ENCODE data around the gene FBXO8. TPM values are rescaled to one million over a fixed set of nuclear protein-coding genes. Genes with fewer than 3 reads are reported as not detected.
"Not testable (repeated sequence)": the region's sequence is repeated elsewhere in the genome, so short reads cannot be mapped to it uniquely, and the experiment has no call there.

The FBXO8 gene
- total RNA-seq, 1 experiment from 2014 or later = 7.5 TPM

DNA sequence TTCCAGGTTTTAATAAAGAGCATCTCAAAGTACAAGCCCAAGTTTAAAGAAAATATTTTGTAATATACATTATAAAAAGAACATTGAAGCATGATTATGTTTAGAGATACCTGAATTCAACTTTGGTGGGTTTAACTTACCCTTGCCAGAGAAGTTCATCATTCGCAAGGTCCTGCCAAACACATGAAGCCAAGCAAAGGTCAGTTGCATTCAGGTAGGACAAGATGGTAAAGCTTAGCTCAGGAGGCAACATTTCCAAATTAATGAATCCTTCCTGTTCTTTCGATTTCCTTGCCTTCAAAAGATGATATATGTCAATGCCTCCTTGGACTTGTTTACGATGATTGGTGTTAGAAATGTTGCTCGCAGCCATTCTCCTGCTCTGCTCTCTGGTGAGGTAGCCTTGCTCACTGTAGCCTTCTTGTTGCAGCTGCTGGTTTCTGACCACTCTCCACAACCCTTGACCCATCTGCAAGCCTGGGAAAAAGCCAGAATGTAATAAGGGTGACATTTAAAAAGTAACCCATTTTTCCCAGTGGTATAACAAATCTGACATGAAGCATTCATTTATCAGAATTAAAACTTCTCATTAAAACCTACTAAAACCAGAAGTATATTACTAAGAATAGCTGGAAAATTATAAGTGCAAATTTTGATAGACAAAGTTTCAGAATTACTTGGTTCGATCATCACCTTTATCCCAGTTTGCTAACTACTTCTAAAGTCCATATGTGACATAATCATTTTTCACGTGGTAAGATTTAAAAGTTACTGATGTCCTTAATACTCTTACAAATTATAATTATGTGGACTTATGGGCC is 20.6 kb downstream of the FBXO8 start (continued):
- TF ChIP-seq, protein P1, sequence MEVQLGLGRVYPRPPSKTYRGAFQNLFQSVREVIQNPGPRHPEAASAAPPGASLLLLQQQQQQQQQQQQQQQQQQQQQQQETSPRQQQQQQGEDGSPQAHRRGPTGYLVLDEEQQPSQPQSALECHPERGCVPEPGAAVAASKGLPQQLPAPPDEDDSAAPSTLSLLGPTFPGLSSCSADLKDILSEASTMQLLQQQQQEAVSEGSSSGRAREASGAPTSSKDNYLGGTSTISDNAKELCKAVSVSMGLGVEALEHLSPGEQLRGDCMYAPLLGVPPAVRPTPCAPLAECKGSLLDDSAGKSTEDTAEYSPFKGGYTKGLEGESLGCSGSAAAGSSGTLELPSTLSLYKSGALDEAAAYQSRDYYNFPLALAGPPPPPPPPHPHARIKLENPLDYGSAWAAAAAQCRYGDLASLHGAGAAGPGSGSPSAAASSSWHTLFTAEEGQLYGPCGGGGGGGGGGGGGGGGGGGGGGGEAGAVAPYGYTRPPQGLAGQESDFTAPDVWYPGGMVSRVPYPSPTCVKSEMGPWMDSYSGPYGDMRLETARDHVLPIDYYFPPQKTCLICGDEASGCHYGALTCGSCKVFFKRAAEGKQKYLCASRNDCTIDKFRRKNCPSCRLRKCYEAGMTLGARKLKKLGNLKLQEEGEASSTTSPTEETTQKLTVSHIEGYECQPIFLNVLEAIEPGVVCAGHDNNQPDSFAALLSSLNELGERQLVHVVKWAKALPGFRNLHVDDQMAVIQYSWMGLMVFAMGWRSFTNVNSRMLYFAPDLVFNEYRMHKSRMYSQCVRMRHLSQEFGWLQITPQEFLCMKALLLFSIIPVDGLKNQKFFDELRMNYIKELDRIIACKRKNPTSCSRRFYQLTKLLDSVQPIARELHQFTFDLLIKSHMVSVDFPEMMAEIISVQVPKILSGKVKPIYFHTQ (CRISPR knock-in tag; IDR thresholded peaks at IDR 0.05) = no peak
- TF ChIP-seq, protein P2, sequence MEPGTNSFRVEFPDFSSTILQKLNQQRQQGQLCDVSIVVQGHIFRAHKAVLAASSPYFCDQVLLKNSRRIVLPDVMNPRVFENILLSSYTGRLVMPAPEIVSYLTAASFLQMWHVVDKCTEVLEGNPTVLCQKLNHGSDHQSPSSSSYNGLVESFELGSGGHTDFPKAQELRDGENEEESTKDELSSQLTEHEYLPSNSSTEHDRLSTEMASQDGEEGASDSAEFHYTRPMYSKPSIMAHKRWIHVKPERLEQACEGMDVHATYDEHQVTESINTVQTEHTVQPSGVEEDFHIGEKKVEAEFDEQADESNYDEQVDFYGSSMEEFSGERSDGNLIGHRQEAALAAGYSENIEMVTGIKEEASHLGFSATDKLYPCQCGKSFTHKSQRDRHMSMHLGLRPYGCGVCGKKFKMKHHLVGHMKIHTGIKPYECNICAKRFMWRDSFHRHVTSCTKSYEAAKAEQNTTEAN (CRISPR knock-in tag; IDR thresholded peaks at IDR 0.05) = no peak
- TF ChIP-seq SOX15 (CRISPR knock-in tag; IDR thresholded peaks at IDR 0.05) = no peak

DNA sequence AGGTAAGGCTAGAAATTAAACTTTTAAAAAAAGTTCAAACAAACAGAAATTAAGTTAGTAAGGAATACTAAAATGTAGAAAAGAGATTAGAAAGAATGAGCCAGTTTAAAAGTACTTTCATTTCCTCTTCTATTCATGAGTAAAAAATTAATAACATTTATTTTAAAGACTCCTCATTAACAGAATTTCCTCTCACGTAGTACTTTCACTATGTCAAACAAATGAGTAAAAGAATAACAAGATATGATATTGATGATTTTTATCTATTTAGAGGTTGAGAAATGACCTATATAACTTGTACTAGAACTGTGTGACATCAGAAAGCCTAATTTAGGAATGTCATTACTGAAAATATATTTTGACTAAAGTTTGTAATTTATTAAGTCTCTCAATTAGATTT is 22.0 kb downstream of the FBXO8 start:
- H3K27ac Mint-ChIP-seq; H3K9me3 Mint-ChIP-seq; DNase-seq (ENCODE audit: low spot score); ATAC-seq; H3K4me3 Mint-ChIP-seq; CTCF ChIA-PET; POLR2A ChIA-PET; H3K27me3 Mint-ChIP-seq (ENCODE audit: low read depth); H3K36me3 Mint-ChIP-seq; H3K4me1 Mint-ChIP-seq: not testable (repeated sequence)

DNA sequence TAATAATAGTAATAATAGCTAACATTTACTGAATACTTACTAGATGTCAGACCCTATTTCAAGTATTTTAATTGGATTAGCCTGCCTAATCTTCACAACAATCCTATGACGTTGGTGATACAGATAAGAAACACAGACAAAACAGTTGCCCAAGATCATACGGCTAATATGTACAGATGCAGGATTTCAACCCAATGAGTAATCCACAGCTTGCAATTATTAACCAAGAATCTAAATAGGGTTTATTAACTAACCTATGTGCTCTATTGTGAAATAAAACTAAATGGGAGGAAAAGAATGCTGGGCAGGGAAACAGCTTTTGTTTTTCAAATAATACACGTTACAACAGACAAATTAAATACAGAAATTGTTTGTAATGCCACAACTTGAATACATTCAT is 23.4 kb downstream of the FBXO8 start:
- CTCF ChIA-PET = interaction anchor here (0.9 kb wide), 1 partner anchor 38 kb away, joined by 3 read pairs; no protein-coding TSS in a partner anchor
- no peak for ATAC-seq
- POLR2A ChIA-PET = no interaction called here
- Mint-ChIP-seq H3K9me3 (no peaks in the 10 kb centered on the region), H3K27ac (no peak overlapping the region), H3K27me3 (ENCODE audit: low read depth) (no peaks in the 10 kb centered on the region), H3K4me3 (no peak overlapping the region), H3K36me3 (no peaks in the 10 kb centered on the region), H3K4me1 (no peaks in the 10 kb centered on the region)
- no peak for DNase-seq (ENCODE audit: low spot score)
- TF ChIP-seq FOXJ3 (CRISPR knock-in tag; IDR thresholded peaks at IDR 0.05; ENCODE audit: borderline replicate concordance) (no peak), MXD4 (CRISPR knock-in tag; IDR thresholded peaks at IDR 0.05; ENCODE audit: borderline replicate concordance) (no peak), GTF2I (CRISPR knock-in tag; conservative IDR thresholded peaks at IDR 0.05) (no peak), CREM (CRISPR knock-in tag; IDR thresholded peaks at IDR 0.05) (no peak), CREB1 (CRISPR knock-in tag; IDR thresholded peaks at IDR 0.05) (no peak), ZNF317 (CRISPR knock-in tag; IDR thresholded peaks at IDR 0.05; ENCODE audit: borderline replicate concordance, low read depth) (no peak), ATF1 (CRISPR knock-in tag; IDR thresholded peaks at IDR 0.05) (no peak), ZNF138 (CRISPR knock-in tag; conservative IDR thresholded peaks at IDR 0.05) (no peak), ZNF671 (CRISPR knock-in tag; IDR thresholded peaks at IDR 0.05) (no peak)
- TF ChIP-seq, protein P3, sequence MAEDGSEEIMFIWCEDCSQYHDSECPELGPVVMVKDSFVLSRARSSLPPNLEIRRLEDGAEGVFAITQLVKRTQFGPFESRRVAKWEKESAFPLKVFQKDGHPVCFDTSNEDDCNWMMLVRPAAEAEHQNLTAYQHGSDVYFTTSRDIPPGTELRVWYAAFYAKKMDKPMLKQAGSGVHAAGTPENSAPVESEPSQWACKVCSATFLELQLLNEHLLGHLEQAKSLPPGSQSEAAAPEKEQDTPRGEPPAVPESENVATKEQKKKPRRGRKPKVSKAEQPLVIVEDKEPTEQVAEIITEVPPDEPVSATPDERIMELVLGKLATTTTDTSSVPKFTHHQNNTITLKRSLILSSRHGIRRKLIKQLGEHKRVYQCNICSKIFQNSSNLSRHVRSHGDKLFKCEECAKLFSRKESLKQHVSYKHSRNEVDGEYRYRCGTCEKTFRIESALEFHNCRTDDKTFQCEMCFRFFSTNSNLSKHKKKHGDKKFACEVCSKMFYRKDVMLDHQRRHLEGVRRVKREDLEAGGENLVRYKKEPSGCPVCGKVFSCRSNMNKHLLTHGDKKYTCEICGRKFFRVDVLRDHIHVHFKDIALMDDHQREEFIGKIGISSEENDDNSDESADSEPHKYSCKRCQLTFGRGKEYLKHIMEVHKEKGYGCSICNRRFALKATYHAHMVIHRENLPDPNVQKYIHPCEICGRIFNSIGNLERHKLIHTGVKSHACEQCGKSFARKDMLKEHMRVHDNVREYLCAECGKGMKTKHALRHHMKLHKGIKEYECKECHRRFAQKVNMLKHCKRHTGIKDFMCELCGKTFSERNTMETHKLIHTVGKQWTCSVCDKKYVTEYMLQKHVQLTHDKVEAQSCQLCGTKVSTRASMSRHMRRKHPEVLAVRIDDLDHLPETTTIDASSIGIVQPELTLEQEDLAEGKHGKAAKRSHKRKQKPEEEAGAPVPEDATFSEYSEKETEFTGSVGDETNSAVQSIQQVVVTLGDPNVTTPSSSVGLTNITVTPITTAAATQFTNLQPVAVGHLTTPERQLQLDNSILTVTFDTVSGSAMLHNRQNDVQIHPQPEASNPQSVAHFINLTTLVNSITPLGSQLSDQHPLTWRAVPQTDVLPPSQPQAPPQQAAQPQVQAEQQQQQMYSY (CRISPR knock-in tag; IDR thresholded peaks at IDR 0.05) = no peak
- TF ChIP-seq, protein P4, sequence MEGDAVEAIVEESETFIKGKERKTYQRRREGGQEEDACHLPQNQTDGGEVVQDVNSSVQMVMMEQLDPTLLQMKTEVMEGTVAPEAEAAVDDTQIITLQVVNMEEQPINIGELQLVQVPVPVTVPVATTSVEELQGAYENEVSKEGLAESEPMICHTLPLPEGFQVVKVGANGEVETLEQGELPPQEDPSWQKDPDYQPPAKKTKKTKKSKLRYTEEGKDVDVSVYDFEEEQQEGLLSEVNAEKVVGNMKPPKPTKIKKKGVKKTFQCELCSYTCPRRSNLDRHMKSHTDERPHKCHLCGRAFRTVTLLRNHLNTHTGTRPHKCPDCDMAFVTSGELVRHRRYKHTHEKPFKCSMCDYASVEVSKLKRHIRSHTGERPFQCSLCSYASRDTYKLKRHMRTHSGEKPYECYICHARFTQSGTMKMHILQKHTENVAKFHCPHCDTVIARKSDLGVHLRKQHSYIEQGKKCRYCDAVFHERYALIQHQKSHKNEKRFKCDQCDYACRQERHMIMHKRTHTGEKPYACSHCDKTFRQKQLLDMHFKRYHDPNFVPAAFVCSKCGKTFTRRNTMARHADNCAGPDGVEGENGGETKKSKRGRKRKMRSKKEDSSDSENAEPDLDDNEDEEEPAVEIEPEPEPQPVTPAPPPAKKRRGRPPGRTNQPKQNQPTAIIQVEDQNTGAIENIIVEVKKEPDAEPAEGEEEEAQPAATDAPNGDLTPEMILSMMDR (IDR thresholded peaks at IDR 0.05) = no peak
- TF ChIP-seq, protein P1 (CRISPR knock-in tag; IDR thresholded peaks at IDR 0.05) = no peak
- TF ChIP-seq, protein P5, sequence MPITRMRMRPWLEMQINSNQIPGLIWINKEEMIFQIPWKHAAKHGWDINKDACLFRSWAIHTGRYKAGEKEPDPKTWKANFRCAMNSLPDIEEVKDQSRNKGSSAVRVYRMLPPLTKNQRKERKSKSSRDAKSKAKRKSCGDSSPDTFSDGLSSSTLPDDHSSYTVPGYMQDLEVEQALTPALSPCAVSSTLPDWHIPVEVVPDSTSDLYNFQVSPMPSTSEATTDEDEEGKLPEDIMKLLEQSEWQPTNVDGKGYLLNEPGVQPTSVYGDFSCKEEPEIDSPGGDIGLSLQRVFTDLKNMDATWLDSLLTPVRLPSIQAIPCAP (CRISPR knock-in tag; IDR thresholded peaks at IDR 0.05) = no peak
- TF ChIP-seq, protein P6, sequence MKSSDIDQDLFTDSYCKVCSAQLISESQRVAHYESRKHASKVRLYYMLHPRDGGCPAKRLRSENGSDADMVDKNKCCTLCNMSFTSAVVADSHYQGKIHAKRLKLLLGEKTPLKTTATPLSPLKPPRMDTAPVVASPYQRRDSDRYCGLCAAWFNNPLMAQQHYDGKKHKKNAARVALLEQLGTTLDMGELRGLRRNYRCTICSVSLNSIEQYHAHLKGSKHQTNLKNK (CRISPR knock-in tag; IDR thresholded peaks at IDR 0.05) = no peak

All from WTC11 (cell line).